Testis (tissue), 2 donors: ENCODE results near the gene TLR4.

Source experiments
- CTCF ChIP-seq, 3 experiments: fragments of 450-650 bp in 2 of 3; fragments of 200-600 bp in 1 of 3; sonication (generic) in 1 of 3; IDR thresholded peaks; one replicate each; pipeline ENCODE4 v1.5.1; 2016 to 2019; ENCODE audit warnings: antibody characterized with exemption in 3 of 3, mild to moderate bottlenecking in 2 of 3, moderate library complexity in 1 of 3
- POLR2A ChIP-seq: fragments of 450-650 bp; IDR thresholded peaks from one replicate; pipeline ENCODE4 v1.6.1; 2017; ENCODE audit warnings: antibody characterized with exemption, mild to moderate bottlenecking, moderate library complexity

GRCh38 chr9:117768750-117769395 lies 64.7 kb downstream of the TLR4 start:
- no peak for TF ChIP-seq CTCF (IDR thresholded peaks at IDR 0.05)
- no peak for TF ChIP-seq POLR2A
